ENCODE results near the gene NFIA. TPM values are rescaled to one million over a fixed set of nuclear protein-coding genes. Genes with fewer than 3 reads are reported as not detected.
A peak's percentile ranks its signal among the peaks of the same experiment; 100 is the strongest.
"Not testable (repeated sequence)": the region's sequence is repeated elsewhere in the genome, so short reads cannot be mapped to it uniquely, and the experiment has no call there.

The NFIA gene
- total RNA-seq, 2 donors from 2014 or later, result 61.4 to 86.3 TPM

- WGBS, result 85% methylated on average over 2 of the region's 2 CpGs
- no peak for DNase-seq (ENCODE audit: low spot score)
- Histone ChIP-seq H3K36me3 (no peaks in the 10 kb centered on the region), H3K27ac (peak overlapping the region; percentile 62 to 75), H3K4me3 (no peak overlapping the region), H3K27me3 (replicated peaks; ENCODE audit: insufficient read depth) (no peaks in the 10 kb centered on the region), H3K9me3 (no peaks in the 10 kb centered on the region), H3K4me1 (replicated peaks) (peaks cover 47% of the 10 kb centered on the region)
- TF ChIP-seq CTCF (IDR thresholded peaks at IDR 0.05) (no peak), POLR2AphosphoS5 (IDR thresholded peaks at IDR 0.05) (no peak), POLR2A (IDR thresholded peaks at IDR 0.05) (no peak)
- intact Hi-C loops (cut with DNase I), result no loop called here
Observed at GRCh38 chr1:61124078-61124477, 41.7 kb downstream of the NFIA start.

- Histone ChIP-seq H3K36me3 (no peaks in the 10 kb centered on the region), H3K27me3 (replicated peaks; ENCODE audit: insufficient read depth) (no peaks in the 10 kb centered on the region), H3K27ac (peak overlapping the region; percentile 62 to 75), H3K4me1 (replicated peaks) (peaks cover 41% of the 10 kb centered on the region), H3K9me3 (no peaks in the 10 kb centered on the region), H3K4me3 (no peak overlapping the region)
- intact Hi-C loops (cut with DNase I), result loop anchor here (5.0 kb wide), 1 partner anchor 37 kb away; no protein-coding TSS in a partner anchor
- DNase-seq (ENCODE audit: low spot score), result no peak
- WGBS, result 30% methylated on average over 3 of the region's 3 CpGs
- no peak for TF ChIP-seq POLR2A (IDR thresholded peaks at IDR 0.05)
- TF ChIP-seq POLR2AphosphoS5 (IDR thresholded peaks at IDR 0.05), result no peak
- TF ChIP-seq CTCF (IDR thresholded peaks at IDR 0.05), result no peak
Observed at GRCh38 chr1:61124696-61125095, 42.3 kb downstream of the NFIA start.

DNA sequence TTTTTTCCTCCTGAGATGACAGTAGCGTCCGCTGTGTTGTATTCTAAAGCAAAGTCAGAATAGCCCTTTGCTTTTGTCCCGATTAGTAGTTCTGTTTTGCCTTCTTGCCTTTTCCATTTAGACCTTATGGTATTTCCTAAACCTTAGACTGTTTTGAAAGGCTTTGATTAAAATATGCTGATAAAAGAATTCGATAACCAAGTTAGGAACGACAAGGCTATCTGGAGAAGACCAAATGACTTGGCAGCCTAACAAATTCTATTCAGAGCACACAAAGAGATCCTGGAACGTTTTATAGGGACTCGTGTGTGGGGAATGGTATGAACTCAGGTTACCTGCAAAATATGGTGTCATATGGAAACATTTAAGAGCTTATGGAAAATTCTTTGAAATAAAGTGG is 42.9 kb downstream of the NFIA start:
- 20% methylated on average over 7 of the region's 7 CpGs for WGBS
- Histone ChIP-seq H3K27ac (peak overlapping the region; percentile 62 to 75), H3K4me1 (replicated peaks) (peaks cover 36% of the 10 kb centered on the region), H3K36me3 (no peaks in the 10 kb centered on the region), H3K9me3 (no peaks in the 10 kb centered on the region), H3K27me3 (replicated peaks; ENCODE audit: insufficient read depth) (no peaks in the 10 kb centered on the region), H3K4me3 (no peak overlapping the region)
- DNase-seq (ENCODE audit: low spot score), result no peak
- no peak for TF ChIP-seq CTCF (IDR thresholded peaks at IDR 0.05)
- TF ChIP-seq POLR2AphosphoS5 (IDR thresholded peaks at IDR 0.05), result peak; percentile 80
- intact Hi-C loops (cut with DNase I), result loop anchor here (5.0 kb wide), 1 partner anchor 38 kb away; no protein-coding TSS in a partner anchor

DNA sequence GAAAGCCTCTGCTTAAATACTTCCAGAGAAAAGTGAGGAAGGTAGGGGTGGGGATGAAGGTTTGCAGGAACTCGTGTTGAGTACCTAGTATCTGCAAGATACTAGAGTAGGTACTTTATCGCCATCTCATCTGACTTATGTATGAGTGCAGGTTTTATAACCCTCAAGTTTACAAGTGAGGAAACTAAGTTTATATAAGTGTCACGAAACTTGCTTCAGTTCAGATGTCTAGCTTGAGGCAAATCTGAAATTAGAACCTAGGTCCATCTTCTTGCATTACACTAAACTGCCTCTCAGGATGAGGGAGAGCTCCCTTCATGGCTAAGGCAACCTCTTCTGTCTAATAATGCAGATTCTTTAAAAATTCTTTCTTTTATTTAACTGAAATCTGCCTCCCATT is 43.5 kb downstream of the NFIA start:
- no peak for DNase-seq (ENCODE audit: low spot score)
- no peaks in the 10 kb centered on the region for H3K27me3 ChIP-seq (replicated peaks; ENCODE audit: insufficient read depth)
- intact Hi-C loops (cut with DNase I), result loop anchor here (5.0 kb wide), 1 partner anchor 39 kb away; no protein-coding TSS in a partner anchor
- 60% methylated on average over 3 of the region's 3 CpGs for WGBS
- H3K4me1 ChIP-seq (replicated peaks), result peaks cover 31% of the 10 kb centered on the region
- no peaks in the 10 kb centered on the region for H3K36me3 ChIP-seq
- no peaks in the 10 kb centered on the region for H3K9me3 ChIP-seq
- no peak overlapping the region for H3K4me3 ChIP-seq
- peak overlapping the region; percentile 62 to 75 for H3K27ac ChIP-seq
- TF ChIP-seq POLR2AphosphoS5 (IDR thresholded peaks at IDR 0.05), result no peak
- TF ChIP-seq POLR2A (IDR thresholded peaks at IDR 0.05), result no peak
- TF ChIP-seq CTCF (IDR thresholded peaks at IDR 0.05), result no peak

GRCh38 chr1:61126843-61127242 is 44.5 kb downstream of the NFIA start:
- not testable (repeated sequence) for H3K27ac ChIP-seq; H3K4me3 ChIP-seq; H3K36me3 ChIP-seq; H3K27me3 ChIP-seq (replicated peaks; ENCODE audit: insufficient read depth); H3K9me3 ChIP-seq; DNase-seq (ENCODE audit: low spot score)
- WGBS, result 98% methylated on average over 12 of the region's 12 CpGs
- peaks cover 34% of the 10 kb centered on the region for H3K4me1 ChIP-seq (replicated peaks)
- intact Hi-C loops (cut with DNase I), result loop anchor here (5.0 kb wide), 1 partner anchor 40 kb away; no protein-coding TSS in a partner anchor

All from prostate gland (tissue), 2 donors.